ENCODE results near the gene TPM1. TPM values are rescaled to one million over a fixed set of nuclear protein-coding genes. Genes with fewer than 3 reads are reported as not detected.
A peak's percentile ranks its signal among the peaks of the same experiment; 100 is the strongest.

TPM1 gene
- total RNA-seq, 3 donors from 2014 or later, result 333 to 609 (median 575) TPM

DNA sequence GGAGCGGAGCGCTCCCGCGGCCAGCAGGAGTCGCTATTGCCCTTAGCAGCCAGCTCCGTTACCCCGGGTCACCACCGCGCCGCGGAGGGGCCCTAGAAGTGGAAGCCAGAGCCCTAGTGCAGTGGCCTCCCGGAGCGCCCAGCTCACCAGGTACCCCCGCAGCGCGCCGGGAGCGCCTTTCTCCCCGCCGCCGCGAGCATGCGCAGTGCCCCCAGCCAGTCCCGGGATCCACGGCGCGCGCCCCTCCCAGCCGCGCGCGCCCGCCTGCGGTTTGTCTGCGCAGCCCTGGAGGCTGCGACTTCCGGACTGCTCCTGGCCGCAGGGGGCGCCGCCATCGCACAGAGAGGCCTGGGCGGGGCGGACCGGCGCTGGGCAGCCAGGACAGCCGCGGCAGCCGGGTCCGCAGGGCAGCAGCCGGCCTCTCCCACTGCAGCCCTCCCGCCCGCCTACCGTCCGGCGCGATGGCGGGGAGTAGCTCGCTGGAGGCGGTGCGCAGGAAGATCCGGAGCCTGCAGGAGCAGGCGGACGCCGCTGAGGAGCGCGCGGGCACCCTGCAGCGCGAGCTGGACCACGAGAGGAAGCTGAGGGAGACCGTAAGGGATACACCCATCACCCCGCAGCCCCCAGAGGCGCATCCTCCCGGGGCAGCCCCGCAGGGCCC lies 5.7 kb downstream of the TPM1 start:
- H3K27me3 ChIP-seq, result no peaks in the 10 kb centered on the region
- intact Hi-C loops (cut with DNase I; ENCODE audit: low total_unique reads), result loop anchor here (5.0 kb wide), 1 partner anchor 44 kb away; no protein-coding TSS in a partner anchor
- no peaks in the 10 kb centered on the region for H3K9me3 ChIP-seq
- DNase-seq (ENCODE audit: low spot score in 2 of 2), result peak; percentile 90 to 91
- no peaks in the 10 kb centered on the region for H3K36me3 ChIP-seq
- TF ChIP-seq POLR2A (IDR thresholded peaks at IDR 0.05), result no peak
- TF ChIP-seq, protein P1, sequence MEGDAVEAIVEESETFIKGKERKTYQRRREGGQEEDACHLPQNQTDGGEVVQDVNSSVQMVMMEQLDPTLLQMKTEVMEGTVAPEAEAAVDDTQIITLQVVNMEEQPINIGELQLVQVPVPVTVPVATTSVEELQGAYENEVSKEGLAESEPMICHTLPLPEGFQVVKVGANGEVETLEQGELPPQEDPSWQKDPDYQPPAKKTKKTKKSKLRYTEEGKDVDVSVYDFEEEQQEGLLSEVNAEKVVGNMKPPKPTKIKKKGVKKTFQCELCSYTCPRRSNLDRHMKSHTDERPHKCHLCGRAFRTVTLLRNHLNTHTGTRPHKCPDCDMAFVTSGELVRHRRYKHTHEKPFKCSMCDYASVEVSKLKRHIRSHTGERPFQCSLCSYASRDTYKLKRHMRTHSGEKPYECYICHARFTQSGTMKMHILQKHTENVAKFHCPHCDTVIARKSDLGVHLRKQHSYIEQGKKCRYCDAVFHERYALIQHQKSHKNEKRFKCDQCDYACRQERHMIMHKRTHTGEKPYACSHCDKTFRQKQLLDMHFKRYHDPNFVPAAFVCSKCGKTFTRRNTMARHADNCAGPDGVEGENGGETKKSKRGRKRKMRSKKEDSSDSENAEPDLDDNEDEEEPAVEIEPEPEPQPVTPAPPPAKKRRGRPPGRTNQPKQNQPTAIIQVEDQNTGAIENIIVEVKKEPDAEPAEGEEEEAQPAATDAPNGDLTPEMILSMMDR (IDR thresholded peaks at IDR 0.05), result peak; percentile 95 to 96 (median 95)
- TF ChIP-seq POLR2AphosphoS5 (IDR thresholded peaks at IDR 0.05), result peak; percentile 40 to 84 (median 40)
- H3K27ac ChIP-seq, result peak overlapping the region; percentile 93 to 95
- H3K4me3 ChIP-seq, result peak overlapping the region; percentile 85 to 93 (median 90)
- peaks cover 0 to 34% of the 10 kb centered on the region in 2 donors for H3K4me1 ChIP-seq

DNA sequence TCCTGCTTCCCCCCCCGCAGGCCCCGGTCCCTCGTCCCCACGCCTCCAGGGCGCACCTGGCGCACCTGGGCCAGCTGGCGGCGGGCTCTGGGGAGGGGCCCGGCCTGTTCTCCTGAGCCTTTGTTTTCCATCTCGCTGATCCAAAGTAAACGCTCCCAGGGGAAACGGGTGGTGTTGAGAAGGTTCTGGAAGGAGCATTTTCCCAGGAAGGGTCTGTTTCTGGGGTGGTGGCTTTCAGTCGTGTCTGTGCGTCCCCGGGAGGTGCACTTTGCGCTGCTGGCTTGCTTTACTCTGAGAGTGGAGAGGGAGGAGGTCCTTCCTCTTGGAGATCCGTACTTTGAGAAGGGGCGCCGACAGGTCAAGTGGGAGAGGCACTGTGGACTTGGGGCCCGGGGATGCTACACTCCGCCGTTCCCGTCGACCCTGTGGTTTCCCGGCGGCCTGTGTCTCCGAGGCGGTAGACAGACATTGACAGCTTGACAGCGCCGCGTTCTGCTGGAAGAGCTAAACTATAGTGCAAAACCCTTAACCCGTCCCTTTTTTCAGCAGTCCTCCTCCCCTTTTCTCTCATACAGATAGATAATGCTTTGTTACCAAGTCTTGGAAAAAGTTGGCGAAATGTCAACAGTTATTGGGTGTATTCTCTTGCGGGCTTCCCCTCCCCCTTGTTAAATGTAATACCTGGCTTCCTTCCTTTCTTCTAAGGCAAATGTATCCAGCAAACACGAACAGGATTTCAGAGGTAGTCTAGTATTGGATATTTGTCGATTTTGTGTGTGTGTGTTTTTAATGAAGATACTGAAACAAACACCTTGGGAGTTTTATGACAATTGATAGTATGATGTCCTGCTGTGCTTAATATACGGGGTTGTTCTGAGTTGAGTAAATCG lies 6.5 kb downstream of the TPM1 start:
- Histone ChIP-seq H3K27ac (peak overlapping the region; percentile 93 to 95), H3K4me3 (peak overlapping the region; percentile 85 to 93 (median 90)), H3K4me1 (peaks cover under 1 to 39% of the 10 kb centered on the region in 2 donors), H3K36me3 (no peaks in the 10 kb centered on the region), H3K27me3 (no peaks in the 10 kb centered on the region), H3K9me3 (no peaks in the 10 kb centered on the region)
- no peak for TF ChIP-seq POLR2A (IDR thresholded peaks at IDR 0.05)
- TF ChIP-seq, protein P1 (IDR thresholded peaks at IDR 0.05), result peak in 1 of 3 donors; percentile 39
- TF ChIP-seq POLR2AphosphoS5 (IDR thresholded peaks at IDR 0.05), result peak in 1 of 3 donors; percentile 61
- peak in 1 of 2 donors; percentile 55 for DNase-seq (ENCODE audit: low spot score in 2 of 2)
- intact Hi-C loops (cut with DNase I; ENCODE audit: low total_unique reads), result loop anchor here (5.0 kb wide), 1 partner anchor 43 kb away; no protein-coding TSS in a partner anchor

DNA sequence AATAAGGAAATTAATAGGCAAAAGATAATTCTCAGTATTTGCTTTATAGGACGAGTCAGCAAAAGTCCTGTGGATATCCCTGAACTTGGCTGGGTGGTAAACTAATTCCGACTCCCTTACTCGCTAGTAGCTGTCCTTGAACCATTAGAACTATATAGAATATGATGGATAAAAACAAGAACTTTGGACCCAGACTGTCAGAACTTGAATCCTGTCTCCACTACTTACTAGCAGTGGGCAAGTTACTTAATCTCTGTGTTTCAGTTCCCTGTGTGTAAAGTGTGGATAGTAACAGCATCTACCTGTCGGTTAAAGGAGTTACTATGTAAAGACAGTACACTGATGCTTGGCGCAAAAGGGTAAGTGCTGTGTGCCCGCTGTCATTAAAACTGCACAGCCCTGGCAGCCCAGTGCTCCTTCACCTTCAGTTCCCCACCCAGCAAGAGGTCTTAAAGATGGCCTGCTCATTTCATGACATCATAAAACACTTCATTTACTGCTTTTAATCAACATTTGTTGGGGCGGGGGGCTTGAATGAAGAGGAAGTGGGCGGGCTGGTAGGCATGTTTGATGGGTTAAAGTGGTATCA lies 7.3 kb downstream of the TPM1 start:
- Histone ChIP-seq H3K27me3 (no peaks in the 10 kb centered on the region), H3K4me1 (peaks cover 7 to 43% of the 10 kb centered on the region in 2 donors), H3K4me3 (peak overlapping the region; percentile 85 to 93 (median 90)), H3K9me3 (no peaks in the 10 kb centered on the region), H3K27ac (peak overlapping the region; percentile 93 to 95), H3K36me3 (no peaks in the 10 kb centered on the region)
- DNase-seq (ENCODE audit: low spot score in 2 of 2), result no peak
- TF ChIP-seq POLR2AphosphoS5 (IDR thresholded peaks at IDR 0.05) (peak in 1 of 3 donors; percentile 48), POLR2A (IDR thresholded peaks at IDR 0.05) (no peak)
- intact Hi-C loops (cut with DNase I; ENCODE audit: low total_unique reads), result loop anchor here (5.0 kb wide), 1 partner anchor 42 kb away; no protein-coding TSS in a partner anchor

DNA sequence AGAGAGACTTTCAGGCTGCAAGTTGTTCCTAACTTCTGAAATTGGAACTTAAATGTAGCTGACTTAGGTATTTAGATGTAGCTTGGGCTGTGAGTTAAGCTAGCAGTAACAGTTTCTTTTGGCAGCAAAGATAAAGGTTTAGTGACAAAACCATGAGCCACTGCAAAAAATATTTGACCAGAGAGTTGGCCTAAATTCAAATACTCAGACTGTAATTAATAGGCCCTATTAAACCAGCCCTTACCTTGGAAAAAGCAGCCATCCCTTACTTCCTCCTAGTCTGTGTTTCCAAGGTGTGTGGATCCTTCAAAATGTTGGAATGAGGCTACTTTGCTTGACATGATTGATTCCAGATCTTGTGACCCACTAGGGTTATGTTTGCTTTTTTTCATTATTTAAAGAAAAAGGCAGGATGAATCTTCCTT lies 8.2 kb downstream of the TPM1 start:
- peak overlapping the region; percentile 93 to 95 for H3K27ac ChIP-seq
- H3K4me1 ChIP-seq, result peaks cover 7 to 50% of the 10 kb centered on the region in 2 donors
- H3K27me3 ChIP-seq, result no peaks in the 10 kb centered on the region
- intact Hi-C loops (cut with DNase I; ENCODE audit: low total_unique reads), result no loop called here
- DNase-seq (ENCODE audit: low spot score in 2 of 2), result no peak
- TF ChIP-seq POLR2AphosphoS5 (IDR thresholded peaks at IDR 0.05) (peak in 1 of 3 donors; percentile 10), POLR2A (IDR thresholded peaks at IDR 0.05) (no peak)
- peak overlapping the region; percentile 85 to 93 (median 90) for H3K4me3 ChIP-seq
- H3K9me3 ChIP-seq, result no peaks in the 10 kb centered on the region
- no peaks in the 10 kb centered on the region for H3K36me3 ChIP-seq

DNA sequence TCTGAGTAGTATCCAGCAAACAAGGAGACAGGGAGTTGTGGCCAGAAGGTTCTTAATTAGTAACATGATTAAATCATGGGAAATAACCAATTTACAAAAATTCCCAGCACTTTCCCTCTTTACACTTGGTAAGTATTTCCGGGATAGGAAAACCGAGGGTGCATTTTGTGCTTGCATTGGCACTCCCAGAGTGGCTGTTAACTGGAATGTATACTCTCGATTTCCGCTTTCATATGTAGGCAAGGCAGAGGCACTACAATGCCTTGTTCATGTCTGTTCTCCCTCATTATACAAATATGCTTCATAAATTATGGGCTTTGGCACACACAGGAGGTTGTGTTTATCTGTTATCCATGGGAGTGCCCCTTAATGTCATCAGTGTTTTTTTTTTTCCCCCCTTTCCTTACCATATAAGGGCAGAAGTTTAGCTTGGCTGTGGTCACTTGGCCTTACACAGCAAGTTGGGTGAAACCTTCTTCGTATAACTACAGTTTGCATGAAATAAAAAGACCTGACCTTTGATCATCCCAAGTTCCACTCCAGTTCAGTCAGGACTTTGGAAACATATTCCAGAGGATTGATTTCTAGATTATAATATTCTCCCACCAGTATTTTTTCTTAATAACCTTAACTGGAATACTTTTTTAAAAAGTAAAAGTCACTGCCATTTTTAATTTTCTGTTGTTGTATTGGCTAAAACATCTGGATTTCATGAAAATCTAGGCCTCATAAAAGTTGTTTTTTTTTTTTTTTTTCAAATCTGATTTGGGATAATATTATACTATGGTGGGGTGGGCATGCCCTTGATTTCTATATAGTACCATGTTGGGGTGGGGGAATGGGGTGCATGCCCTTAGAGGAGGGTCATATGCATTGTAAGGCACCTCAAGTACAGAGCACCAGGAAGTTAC lies 8.9 kb downstream of the TPM1 start:
- no peaks in the 10 kb centered on the region for H3K9me3 ChIP-seq
- H3K36me3 ChIP-seq, result no peaks in the 10 kb centered on the region
- intact Hi-C loops (cut with DNase I; ENCODE audit: low total_unique reads), result no loop called here
- peak overlapping the region; percentile 93 to 95 for H3K27ac ChIP-seq
- peak overlapping the region in 2 of 3 donors; percentile 85 to 90 for H3K4me3 ChIP-seq
- no peak for DNase-seq (ENCODE audit: low spot score in 2 of 2)
- H3K4me1 ChIP-seq, result peaks cover 7 to 51% of the 10 kb centered on the region in 2 donors
- no peaks in the 10 kb centered on the region for H3K27me3 ChIP-seq
- TF ChIP-seq POLR2A (IDR thresholded peaks at IDR 0.05) (no peak), POLR2AphosphoS5 (IDR thresholded peaks at IDR 0.05) (peak in 2 of 3 donors; percentile 31 to 33)

Data from breast epithelium (tissue), 4 donors.